HG02678 (cell line): ENCODE data around the gene GRIP2.

Experiments used
- ATAC-seq: cut with Tn5 transposase; IDR thresholded peaks from one replicate; pipeline ENCODE4 v1.9.1; 2021; ENCODE audit warnings: mild to moderate bottlenecking, moderate library complexity; ENCODE audit not compliant: unreplicated experiment

GRIP2 gene

DNA sequence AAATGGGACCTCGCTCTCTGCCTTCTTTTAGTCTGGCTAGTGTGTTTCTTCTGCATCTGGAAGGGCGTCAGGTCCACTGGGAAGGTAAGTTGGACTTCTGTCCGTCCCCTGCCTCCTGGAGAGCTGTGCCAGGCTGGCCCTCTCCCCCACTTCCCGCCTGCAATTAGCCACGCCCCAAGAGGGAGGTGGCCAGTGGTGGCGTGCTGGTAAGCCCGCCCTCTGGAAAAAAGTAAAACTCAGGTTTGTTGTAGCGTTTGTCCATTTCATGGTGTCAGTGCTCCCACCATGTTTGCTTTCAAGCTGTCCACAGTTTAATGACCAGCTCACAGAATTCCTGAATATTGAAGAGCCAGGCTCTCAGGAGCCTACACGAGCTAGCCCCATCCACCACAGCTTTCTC, 82.1 kb downstream of the GRIP2 start:
- ATAC-seq, result no peak

DNA sequence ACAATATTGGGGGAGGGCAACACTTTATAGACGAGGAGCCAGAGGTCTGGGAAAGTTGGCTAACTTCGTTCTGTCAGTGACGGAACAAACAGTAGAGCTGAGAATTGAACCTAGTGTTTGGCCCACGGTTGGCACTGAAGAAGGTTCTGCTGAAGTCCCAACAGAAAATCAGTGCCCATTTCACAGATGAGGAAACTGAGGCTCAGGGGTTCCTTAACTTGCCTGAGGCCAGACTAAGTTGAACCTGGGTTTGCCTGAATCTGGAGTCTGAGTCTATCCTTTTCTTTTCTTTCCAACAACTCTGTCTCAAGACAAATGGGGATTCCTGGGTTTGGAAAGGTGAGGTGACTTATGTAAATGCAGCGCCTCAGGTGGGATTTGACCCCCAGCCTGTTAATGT, 82.7 kb downstream of the GRIP2 start:
- ATAC-seq, result no peak

DNA sequence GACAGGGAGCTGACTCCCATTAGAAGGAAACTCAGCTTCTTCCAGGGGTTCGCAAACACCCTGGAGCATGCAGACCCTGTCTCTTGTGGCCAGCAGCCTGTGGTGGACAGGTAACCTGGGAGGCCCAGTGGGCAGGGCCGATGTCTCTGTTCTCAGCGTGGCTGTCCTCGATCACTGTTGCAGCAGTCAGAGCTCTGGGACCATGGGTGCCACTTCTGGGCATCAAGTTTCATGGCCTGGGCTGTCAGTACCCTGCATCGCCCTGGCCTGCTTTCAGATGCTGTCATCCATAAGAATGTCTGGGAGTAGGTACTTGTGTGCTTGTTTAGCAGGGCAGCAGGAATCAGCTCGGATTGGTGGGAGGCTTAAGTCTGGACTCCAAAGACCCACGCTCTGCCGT, 83.3 kb downstream of the GRIP2 start:
- ATAC-seq, result no peak

DNA sequence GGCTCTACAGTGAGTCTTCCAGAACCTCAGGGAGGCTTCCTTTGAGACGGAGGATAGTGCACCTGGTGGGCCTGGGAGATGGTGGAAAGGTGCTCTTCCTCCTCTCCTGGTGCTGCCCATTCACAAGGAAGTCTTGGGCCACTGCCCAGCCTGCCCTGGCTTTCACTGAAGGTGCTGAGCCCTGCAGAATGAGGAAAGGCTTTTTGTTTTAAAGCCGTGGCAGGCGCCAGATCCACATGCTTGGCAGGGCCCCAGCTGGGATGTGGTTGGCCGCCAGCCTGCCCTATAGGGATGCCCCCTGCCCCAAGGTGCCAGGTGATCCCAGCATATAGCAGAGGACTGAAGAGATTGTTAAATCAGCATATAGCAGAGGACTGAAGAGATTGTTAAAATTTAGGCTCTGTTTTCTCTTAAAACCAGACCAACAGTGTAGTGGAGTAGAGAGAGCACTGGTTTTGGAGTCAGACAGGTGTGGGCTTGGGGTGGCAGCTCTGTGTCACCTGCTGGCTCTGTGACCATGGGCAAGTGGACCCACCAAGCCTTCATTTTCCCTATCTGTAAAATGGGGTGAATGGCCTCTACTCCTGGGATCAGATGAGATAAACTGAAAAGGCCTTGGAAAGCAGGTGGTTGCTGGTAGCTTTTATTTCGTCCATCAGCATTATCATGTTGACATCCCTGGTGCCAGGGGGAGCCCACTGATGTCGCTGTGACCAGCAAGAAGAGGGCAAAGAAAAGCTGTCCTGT, 84.4 kb downstream of the GRIP2 start:
- ATAC-seq, result no peak

DNA sequence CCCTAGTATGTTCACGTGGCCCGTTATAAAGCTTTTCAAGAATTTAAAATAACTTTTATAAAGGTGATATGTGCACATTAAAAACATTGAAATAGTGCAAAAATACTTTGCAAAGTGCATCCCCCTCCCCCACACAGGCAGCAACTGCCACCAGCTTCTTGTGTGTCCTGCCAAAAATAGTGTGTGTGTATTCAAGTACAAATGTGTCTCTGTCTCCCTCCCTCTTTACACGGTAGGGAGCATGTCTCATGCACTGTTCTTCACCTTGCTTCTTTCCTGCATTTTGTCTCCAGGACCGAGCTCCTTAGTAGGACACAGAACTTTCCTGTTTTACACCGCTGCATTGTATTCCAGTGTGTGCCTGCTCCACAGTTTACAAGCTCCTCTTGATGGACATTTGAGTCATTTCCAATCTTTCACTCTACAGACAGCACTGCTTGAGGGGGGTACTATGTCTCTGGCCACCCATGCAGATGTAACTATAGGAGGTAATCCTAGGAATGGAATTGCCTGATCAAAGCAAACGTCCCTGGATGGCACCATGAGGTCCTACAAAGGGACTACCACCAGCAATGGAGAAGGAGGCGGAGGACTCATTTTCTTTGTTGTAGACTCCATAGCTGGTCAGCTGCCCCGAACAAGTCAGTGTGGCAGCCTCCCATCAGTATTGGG, 85.4 kb downstream of the GRIP2 start:
- ATAC-seq, result no peak

DNA sequence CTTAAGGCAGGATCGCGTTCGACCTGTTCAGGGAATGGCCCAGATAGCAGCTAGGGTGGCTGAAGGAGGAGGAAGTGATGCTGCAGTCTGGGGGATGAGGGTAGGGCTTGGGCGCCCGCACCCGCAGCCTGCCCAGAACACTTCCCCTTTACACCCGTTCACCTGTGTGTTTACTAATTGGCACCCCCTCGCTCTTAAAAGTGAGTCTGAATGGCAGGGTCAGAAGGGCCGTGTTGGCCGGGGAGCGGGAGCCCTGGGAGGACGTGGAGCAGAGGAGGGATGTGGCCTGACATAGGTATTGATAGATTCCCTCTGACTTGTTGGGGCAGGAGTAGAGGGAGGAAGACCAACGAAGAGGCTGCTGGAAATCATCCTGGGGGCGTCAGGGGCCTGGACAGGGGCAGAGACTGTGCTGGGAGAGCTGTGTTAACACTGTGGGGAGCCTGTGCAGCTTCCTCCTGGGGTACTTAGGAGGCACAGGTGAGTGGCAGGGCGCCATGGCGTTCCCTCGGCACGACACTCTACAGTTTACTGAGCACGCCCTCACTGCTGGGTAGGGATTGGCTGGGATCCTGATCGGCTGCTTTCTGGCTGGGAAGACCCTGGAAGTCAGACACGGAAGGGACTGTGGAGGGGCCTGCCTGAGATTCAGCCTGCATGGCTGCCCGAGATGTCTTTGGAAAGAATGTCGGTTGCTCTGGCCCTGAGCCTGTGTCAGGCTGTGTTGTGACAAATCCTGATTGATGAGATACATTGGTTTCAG, 86.1 kb downstream of the GRIP2 start:
- no peak for ATAC-seq

DNA sequence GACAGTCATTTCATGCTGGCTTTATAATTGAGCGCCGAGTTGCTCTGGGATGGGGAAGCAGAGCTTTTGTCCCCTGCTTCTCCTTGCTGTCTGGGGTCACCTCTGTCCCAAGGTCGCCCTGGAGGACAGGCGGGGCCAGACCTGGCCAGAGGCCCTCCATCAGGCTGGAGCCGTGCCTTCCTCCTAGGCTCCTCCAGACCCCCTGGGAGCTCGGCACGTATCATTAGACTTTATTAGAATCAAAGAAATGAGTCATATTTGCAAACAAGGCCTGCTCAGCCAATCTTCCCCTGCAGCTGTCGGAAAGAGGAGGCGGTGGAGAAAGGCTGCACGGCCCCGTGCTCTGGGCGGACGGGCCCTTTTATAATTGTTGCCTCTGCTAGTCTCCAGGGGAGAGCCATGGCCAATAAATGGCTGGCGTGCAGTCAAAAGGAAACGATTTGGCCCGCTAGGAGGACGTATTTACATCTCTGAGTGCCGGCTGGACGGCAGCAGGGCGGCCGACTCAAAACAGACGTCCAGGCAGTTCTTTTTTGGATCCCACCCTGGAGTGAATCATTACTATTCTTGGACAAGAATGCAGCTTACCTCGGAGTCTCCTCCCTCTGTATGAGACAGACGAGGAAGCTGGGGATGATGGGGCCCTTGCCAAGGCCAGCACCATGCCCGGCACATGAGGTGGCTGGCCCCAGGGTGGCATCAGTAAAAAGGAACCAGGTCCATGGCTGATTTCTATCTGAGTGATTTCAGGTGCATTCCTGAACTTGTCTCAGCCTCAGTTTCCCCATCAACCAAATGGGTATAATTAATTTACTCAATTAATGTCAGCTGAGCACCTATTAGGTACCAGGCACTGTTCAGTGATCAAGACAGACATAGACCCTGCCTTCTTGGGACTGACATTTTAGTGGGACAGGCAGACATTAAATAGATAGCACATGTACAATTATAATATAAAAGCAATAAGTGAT, 87.1 kb downstream of the GRIP2 start:
- ATAC-seq, result no peak

DNA sequence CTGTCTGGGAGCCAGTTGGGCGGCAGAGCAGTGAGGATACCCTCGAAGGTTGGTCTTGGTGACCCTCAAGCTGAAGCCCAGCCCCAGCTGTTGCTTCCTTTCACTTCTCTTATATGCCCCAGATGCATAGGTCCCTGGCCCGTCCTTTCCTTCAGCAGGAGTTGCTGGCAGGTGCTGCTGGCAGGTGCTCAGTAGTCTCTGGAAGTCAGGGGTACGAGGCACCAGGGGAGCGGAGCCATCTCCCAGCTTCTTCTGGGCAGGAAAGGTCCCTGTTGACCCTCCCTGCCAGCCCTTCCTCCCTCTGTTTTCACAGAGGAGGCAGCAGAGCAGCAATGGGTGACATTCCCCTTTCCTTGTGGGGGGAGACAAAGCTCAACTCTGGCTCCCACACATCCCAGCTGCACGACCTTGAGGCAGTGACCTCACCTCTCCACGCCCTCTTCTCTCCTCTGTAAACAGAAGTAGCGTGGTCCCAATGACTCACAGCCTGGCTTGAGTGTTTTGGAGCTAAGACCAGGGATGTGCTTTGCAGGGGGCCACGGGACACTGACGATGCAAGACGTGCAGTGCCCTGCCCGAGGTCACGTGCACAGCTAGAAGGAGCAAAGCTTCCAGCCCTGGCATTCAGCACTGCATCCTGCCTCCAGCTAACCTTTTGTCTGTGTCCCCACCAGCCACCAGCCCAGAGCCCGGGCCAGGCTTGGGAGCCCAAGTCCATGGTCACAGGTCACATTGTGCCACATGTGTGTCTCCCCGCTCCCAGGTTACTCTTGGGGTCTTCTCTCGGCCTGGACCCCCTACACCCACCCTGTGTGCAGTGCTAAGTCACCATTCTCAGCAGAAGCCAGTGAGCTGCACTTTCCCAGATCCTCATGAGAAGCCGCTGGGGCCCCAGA, 88.0 kb downstream of the GRIP2 start:
- ATAC-seq, result no peak

DNA sequence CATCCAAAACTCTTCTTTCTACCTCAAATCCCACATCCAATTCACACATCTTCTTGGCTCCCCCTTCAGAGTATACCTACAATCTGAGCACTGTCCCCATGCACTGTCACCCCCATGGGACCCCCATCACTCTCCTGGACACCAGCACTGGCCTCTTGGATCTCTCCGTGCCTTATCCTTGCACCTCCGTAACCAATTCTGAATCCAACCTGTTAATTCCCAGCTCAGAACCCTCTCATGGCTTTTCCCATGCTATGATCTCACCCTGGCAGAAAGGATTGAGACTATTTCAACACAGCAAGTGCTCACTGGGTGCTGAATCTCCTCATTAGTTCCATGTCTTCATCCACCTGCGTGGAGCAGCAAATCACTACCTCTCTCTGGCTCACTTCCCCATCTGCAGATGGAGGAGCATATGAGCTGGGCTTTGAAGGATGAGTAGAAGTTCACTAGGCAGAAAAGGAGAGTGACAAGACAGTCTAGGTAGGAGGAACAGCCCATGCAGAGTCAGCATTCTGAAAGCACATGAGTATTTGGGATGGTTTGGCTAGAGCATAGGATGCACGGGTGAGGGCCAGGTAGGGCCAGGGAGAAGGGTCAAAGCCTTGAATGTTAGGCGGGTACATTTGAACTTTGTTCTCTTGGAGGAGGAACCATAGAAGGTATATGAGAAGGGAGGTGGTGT, 89.1 kb downstream of the GRIP2 start:
- no peak for ATAC-seq

DNA sequence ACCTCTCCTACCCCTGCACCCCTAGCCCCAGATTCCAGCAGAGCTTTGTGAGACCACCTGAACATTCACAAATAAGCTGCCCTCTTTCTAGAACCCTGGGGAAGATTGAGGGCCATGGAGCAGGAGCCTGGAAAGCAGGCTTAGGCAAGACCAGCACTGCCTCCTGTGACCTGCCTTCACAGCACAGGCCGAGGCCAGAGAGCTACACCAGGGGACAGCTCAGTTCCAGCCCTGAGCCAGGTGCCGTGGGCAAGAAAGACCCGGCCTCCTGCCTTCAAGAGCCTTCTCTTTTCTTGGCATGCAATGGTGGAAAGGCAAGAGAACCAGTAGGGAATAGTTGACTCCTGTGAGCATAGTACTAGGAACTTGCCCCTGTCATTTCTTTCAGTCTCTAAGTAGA, 89.6 kb downstream of the GRIP2 start:
- no peak for ATAC-seq

DNA sequence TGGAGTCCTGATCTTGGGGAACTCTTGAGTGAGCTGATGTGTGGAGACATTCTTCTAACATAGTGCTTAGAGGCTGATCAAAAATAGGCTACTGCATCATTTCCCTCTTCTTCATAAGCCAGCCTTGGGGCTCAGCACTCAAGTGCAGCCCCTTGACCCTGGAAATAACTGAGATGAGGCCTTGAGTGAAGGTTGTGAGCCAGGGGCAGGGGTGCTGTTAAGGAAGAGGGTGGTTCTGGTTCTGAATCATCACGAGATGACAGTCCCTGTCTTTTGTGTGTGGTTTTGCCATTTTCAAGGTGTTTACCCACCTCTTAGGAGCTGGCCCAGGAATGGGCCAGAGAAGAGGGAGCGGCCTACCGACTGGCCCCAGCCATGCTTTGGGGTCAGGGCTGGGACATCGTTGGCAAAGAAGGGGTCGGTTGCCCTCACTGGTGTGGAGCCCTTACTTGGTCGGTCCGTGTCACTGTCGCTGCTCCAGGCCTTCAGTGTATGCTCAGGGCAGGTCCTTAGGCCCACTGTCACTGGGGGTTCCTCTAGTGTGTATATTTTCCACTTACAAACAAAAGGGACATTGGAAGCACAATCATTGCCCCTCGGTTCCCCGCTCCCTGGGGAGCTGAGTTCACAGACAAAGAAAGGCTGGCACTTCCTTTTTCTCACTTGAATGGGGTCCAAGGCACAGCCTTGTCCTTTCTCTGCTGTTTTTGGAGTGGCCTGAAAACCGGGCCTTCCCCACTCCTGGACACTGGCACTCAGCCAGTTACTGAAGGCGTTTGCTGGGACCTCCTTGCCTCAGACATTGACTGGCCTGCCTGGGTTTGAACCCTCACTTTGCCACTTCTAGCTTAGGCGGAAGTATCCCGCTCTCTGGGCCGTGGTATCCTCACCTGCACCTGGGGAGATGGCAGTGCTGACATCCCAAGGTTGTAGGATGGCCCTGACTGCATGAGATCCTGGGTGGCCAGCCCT, 91.1 kb downstream of the GRIP2 start:
- ATAC-seq, result no peak

DNA sequence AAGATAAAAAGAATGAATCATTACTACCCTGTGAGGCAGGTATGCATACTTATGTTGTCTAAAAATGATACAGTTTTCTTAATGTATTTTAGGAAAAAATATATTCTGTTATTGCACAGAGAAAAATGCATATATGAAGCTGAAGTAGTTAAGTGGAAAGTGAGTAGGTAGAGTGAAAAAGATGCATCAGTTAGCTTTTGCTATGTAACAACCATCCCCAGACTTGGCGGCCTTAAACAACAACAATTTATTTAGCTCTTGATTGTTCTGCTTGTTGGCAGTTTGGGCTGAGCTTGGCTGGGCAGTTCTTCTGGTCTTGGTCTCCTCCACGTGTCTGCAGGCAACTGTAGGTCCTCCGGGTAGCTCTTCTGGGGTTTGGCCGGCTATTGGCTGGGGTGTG, 92.1 kb downstream of the GRIP2 start:
- no peak for ATAC-seq

DNA sequence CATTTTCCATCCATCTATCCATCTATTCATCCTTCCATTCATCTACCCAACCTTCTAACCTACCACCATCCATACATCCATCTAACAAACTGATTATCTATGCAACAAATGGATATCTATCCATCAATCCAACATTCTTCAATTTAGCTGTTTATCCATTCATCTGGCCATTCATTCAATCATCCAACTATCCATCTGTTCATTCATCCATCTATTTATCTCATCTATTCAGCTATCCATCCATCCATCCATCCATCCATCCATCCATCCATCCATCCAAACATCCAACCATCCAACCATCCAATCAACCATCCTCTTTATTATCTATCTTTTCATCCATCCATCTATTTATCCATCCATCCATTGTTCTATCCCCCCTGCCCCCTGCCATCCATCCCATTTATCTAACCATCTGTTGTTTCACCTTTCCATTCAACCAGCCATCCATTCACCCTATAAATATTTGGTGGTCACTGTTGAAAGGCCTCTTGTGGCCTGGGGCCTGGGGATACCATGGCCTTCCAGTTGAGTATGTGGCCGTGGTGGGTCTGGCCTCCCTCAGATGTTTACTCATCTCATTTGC, 93.1 kb downstream of the GRIP2 start:
- ATAC-seq, result no peak

DNA sequence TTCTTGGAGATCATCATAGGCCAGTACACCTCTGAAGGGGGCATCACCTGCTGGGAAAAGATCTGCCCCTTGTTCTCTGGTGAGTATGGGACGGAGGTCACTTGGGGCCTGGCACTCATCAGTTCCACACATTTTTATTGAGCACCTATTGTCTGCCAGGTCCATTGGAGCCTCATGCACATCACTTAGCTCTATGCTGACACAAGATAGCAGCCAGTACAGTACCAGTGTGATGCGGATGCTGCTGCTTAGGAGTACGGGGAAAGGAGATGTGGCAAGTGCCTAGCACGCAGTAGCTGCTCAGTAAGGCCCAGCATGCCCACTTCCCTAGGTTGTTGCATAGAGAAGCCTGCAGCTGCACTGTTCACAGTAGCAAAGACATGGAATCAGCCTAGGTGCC, 94.4 kb downstream of the GRIP2 start:
- no peak for ATAC-seq

DNA sequence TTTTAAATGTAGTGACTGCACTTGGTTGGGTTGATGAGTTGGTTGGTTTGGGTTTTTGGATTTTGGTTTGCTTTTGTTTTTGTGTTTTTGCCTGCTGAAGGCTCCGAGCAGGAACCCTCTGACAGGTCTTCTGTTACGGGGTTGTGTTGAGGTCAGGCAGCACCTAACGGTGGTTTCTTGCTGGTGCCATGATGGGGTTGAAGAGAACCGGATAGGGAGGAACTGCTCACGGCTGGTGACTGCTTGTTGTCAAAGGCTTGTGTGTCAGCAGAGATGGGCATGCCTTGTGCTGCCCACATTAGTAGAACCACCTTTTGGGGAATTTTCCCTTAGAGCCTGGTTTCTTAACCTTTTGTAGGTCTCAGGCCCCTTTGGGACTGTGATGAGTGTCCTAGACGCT, 95.8 kb downstream of the GRIP2 start:
- ATAC-seq, result no peak

DNA sequence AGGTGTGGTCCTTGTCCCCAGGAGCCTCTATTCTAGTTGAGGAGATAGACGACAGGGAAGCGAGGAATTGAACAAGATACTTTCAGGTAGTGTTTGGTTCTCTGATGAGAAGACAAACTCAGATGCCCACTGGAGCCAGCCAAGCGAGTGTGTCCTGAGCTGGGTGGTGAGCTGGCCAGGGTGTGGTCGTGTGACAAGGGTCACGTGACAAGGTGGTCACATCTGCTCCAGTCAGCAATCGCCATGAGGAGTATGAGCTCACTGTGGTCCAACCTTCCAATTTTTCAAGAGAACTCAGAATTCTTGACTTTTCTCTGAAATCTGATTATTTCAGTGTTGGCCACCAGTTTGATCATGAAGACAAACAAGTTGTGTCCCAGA, 98.2 kb downstream of the GRIP2 start:
- no peak for ATAC-seq

DNA sequence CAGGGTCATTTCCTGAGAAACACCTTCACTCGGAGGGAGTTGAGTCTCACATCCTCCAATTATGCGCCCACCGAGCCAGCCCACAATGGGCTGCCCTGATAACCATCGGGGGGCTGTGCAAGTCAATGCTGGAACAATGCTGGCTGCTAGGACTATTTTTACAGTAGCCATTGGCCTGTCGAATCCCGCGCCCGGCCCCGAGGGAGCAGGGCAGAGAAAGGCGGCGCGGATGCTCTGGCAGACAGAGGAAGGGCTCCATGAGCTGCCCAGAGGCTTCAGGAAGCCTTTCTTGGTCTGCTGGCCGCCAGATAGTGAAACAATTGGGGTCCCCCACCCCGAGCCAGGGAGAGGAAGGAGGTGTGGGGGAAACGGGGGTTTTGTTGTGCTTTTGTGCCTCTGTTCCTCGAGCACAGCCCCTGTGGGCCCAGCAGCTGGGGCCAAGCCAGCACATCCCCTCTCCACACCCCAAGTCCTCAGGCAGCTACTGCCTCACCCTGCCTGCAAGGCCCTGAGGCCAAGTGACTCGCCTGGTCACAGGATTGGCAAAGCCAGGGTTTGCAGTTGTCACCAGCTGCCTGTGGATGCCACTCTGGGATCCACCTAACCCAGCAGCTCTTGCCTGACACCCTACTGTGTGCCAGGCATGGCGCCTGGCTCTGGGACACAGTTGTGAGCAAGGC, 98.8 kb downstream of the GRIP2 start:
- no peak for ATAC-seq
